Loucy (cell line): ENCODE results near the gene SNX21.

ENCODE experiments used
- EZH2phosphoT487 ChIP-seq: fragments of 200-600 bp; IDR thresholded peaks from 2 replicates; pipeline ENCODE4 v1.6.1; 2018; ENCODE audit warnings: antibody characterized with exemption, mild to moderate bottlenecking, moderate library complexity, borderline replicate concordance
- TF ChIP-seq, protein P1 (sequence below): fragments of 200-600 bp; sonication (generic); conservative IDR thresholded peaks from 2 replicates; pipeline ENCODE4 v1.5.1; 2014; ENCODE audit warnings: mild to moderate bottlenecking, antibody characterized with exemption, low read length

- TF ChIP-seq, protein P1, sequence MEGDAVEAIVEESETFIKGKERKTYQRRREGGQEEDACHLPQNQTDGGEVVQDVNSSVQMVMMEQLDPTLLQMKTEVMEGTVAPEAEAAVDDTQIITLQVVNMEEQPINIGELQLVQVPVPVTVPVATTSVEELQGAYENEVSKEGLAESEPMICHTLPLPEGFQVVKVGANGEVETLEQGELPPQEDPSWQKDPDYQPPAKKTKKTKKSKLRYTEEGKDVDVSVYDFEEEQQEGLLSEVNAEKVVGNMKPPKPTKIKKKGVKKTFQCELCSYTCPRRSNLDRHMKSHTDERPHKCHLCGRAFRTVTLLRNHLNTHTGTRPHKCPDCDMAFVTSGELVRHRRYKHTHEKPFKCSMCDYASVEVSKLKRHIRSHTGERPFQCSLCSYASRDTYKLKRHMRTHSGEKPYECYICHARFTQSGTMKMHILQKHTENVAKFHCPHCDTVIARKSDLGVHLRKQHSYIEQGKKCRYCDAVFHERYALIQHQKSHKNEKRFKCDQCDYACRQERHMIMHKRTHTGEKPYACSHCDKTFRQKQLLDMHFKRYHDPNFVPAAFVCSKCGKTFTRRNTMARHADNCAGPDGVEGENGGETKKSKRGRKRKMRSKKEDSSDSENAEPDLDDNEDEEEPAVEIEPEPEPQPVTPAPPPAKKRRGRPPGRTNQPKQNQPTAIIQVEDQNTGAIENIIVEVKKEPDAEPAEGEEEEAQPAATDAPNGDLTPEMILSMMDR = no peak
- no peak for TF ChIP-seq EZH2phosphoT487
These were observed 57.7 kb downstream of the SNX21 start, which contains the start of the genes CTSA and NEURL2 for GRCh38 chr20:45890985-45891983.
